Activated naive CD8-positive, alpha-beta T cell treated with anti-CD3 and anti-CD28 coated beads, Interleukin-2, amount 10 ng/mL, durations not matched to agents 7 days and 5 days (primary cell): Measurements from ENCODE around the gene CREB5. TPM values are rescaled to one million over a fixed set of nuclear protein-coding genes. Genes with fewer than 3 reads are reported as not detected.

Experiments used
- ATAC-seq: fragments of 150-1000 bp; cut with Tn5 transposase; one replicate; pipeline ENCODE4 v1.10.0; 2021; ENCODE audit warnings: low read depth, moderate library complexity
- POLR2A ChIA-PET: fragments of 350-600 bp; sonication (Branson Sonifier 250); formaldehyde crosslinking; loops from one replicate; lab custom pipeline; 2021; ENCODE audit warnings: antibody characterized with exemption; lab: Charles Lee
- DNase-seq: peaks from one replicate; pipeline ENCODE4 v3.0.0; 2021
- H3K27ac Mint-ChIP-seq: one replicate; pipeline ENCODE4 v1.8.0; 2022; ENCODE audit warnings: mild to moderate bottlenecking, mixed read lengths
- H3K27me3 Mint-ChIP-seq: one replicate; pipeline ENCODE4 v1.8.0; 2022; ENCODE audit warnings: mild to moderate bottlenecking, moderate library complexity, mixed read lengths
- H3K36me3 Mint-ChIP-seq: one replicate; pipeline ENCODE4 v1.8.0; 2021; ENCODE audit warnings: mild to moderate bottlenecking, mixed read lengths
- H3K4me1 Mint-ChIP-seq: one replicate; pipeline ENCODE4 v1.8.0; 2021; ENCODE audit warnings: mixed read lengths
- H3K4me3 Mint-ChIP-seq: one replicate; pipeline ENCODE4 v1.8.0; 2022; ENCODE audit warnings: mild to moderate bottlenecking, moderate library complexity, mixed read lengths
- H3K9me3 Mint-ChIP-seq: one replicate; pipeline ENCODE4 v1.8.0; 2021; ENCODE audit warnings: mixed read lengths
- total RNA-seq, 2 experiments: library from RNA; stranded (reverse); gene quantifications; one replicate each; pipeline ENCODE4 v1.2.3, GENCODE V29; 2021

CREB5 gene
- total RNA-seq, 2 experiments from 2014 or later, result not detected

GRCh38 chr7:28748346-28748745 lies 336.0 kb downstream of the CREB5 start:
- Mint-ChIP-seq H3K9me3 (peaks cover 2% of the 10 kb centered on the region), H3K36me3 (no peaks in the 10 kb centered on the region), H3K27me3 (no peaks in the 10 kb centered on the region), H3K27ac (no peak overlapping the region), H3K4me3 (no peak overlapping the region), H3K4me1 (peaks cover 5% of the 10 kb centered on the region)
- DNase-seq (no peak), ATAC-seq (no peak)
- POLR2A ChIA-PET, result no interaction called here

GRCh38 chr7:28748933-28749584 lies 336.7 kb downstream of the CREB5 start:
- ATAC-seq, result peak; percentile 82
- Mint-ChIP-seq H3K27ac (no peak overlapping the region), H3K4me3 (no peak overlapping the region), H3K27me3 (no peaks in the 10 kb centered on the region), H3K36me3 (no peaks in the 10 kb centered on the region), H3K9me3 (peaks cover 2% of the 10 kb centered on the region), H3K4me1 (peaks cover 5% of the 10 kb centered on the region)
- DNase-seq, result no peak
- POLR2A ChIA-PET, result no interaction called here

GRCh38 chr7:28749638-28750037 lies 337.3 kb downstream of the CREB5 start:
- Mint-ChIP-seq H3K9me3 (peaks cover 2% of the 10 kb centered on the region), H3K4me1 (peaks cover 5% of the 10 kb centered on the region), H3K27ac (no peak overlapping the region), H3K4me3 (no peak overlapping the region), H3K36me3 (no peaks in the 10 kb centered on the region), H3K27me3 (no peaks in the 10 kb centered on the region)
- ATAC-seq (no peak), DNase-seq (no peak)
- POLR2A ChIA-PET, result no interaction called here

GRCh38 chr7:28750981-28751380 lies 338.7 kb downstream of the CREB5 start:
- no peaks in the 10 kb centered on the region for H3K9me3 Mint-ChIP-seq
- ATAC-seq (no peak), DNase-seq (no peak)
- peaks cover 5% of the 10 kb centered on the region for H3K4me1 Mint-ChIP-seq
- no peaks in the 10 kb centered on the region for H3K36me3 Mint-ChIP-seq
- H3K4me3 Mint-ChIP-seq, result no peak overlapping the region
- H3K27me3 Mint-ChIP-seq, result no peaks in the 10 kb centered on the region
- POLR2A ChIA-PET, result no interaction called here
- H3K27ac Mint-ChIP-seq, result no peak overlapping the region

- Mint-ChIP-seq H3K36me3 (no peaks in the 10 kb centered on the region), H3K9me3 (no peaks in the 10 kb centered on the region), H3K4me1 (peaks cover 5% of the 10 kb centered on the region), H3K27ac (no peak overlapping the region), H3K4me3 (no peak overlapping the region), H3K27me3 (peaks cover under 1% of the 10 kb centered on the region)
- POLR2A ChIA-PET, result no interaction called here
- ATAC-seq, result no peak
- DNase-seq, result no peak
These were observed 341.3 kb downstream of the CREB5 start for GRCh38 chr7:28753613-28754012.

- Mint-ChIP-seq H3K27me3 (peaks cover 2% of the 10 kb centered on the region), H3K4me1 (peaks cover 5% of the 10 kb centered on the region), H3K4me3 (no peak overlapping the region), H3K36me3 (no peaks in the 10 kb centered on the region), H3K27ac (no peak overlapping the region), H3K9me3 (no peaks in the 10 kb centered on the region)
- DNase-seq (no peak), ATAC-seq (no peak)
- POLR2A ChIA-PET, result no interaction called here
These were observed 341.7 kb downstream of the CREB5 start for GRCh38 chr7:28754027-28754426.

- Mint-ChIP-seq H3K27ac (no peak overlapping the region), H3K4me3 (no peak overlapping the region), H3K4me1 (peaks cover 2% of the 10 kb centered on the region), H3K36me3 (no peaks in the 10 kb centered on the region), H3K27me3 (peaks cover 2% of the 10 kb centered on the region), H3K9me3 (no peaks in the 10 kb centered on the region)
- no peak for DNase-seq
- ATAC-seq, result no peak
- POLR2A ChIA-PET, result no interaction called here
These were observed 342.1 kb downstream of the CREB5 start for GRCh38 chr7:28754447-28754846.

- Mint-ChIP-seq H3K4me3 (no peak overlapping the region), H3K36me3 (no peaks in the 10 kb centered on the region), H3K27ac (no peak overlapping the region), H3K9me3 (no peaks in the 10 kb centered on the region), H3K27me3 (peaks cover 2% of the 10 kb centered on the region), H3K4me1 (no peaks in the 10 kb centered on the region)
- POLR2A ChIA-PET, result no interaction called here
- ATAC-seq (no peak), DNase-seq (no peak)
These were observed 342.9 kb downstream of the CREB5 start for GRCh38 chr7:28755255-28755654.

GRCh38 chr7:28758186-28758585 lies 345.9 kb downstream of the CREB5 start:
- H3K27ac Mint-ChIP-seq, result no peak overlapping the region
- no peak for ATAC-seq
- peaks cover 5% of the 10 kb centered on the region for H3K27me3 Mint-ChIP-seq
- H3K4me3 Mint-ChIP-seq, result no peak overlapping the region
- POLR2A ChIA-PET, result no interaction called here
- H3K9me3 Mint-ChIP-seq, result no peaks in the 10 kb centered on the region
- DNase-seq, result no peak
- H3K36me3 Mint-ChIP-seq, result no peaks in the 10 kb centered on the region
- H3K4me1 Mint-ChIP-seq, result no peaks in the 10 kb centered on the region

- no peak overlapping the region for H3K27ac Mint-ChIP-seq
- no peaks in the 10 kb centered on the region for H3K9me3 Mint-ChIP-seq
- DNase-seq (no peak), ATAC-seq (no peak)
- no peaks in the 10 kb centered on the region for H3K36me3 Mint-ChIP-seq
- POLR2A ChIA-PET, result no interaction called here
- H3K27me3 Mint-ChIP-seq, result peaks cover 5% of the 10 kb centered on the region
- H3K4me3 Mint-ChIP-seq, result no peak overlapping the region
- H3K4me1 Mint-ChIP-seq, result no peaks in the 10 kb centered on the region
These were observed 347.2 kb downstream of the CREB5 start for GRCh38 chr7:28759475-28759971.

GRCh38 chr7:28761505-28761904 lies 349.2 kb downstream of the CREB5 start:
- Mint-ChIP-seq H3K36me3 (no peaks in the 10 kb centered on the region), H3K9me3 (no peaks in the 10 kb centered on the region), H3K27me3 (peaks cover 5% of the 10 kb centered on the region), H3K27ac (no peak overlapping the region), H3K4me1 (no peaks in the 10 kb centered on the region), H3K4me3 (no peak overlapping the region)
- POLR2A ChIA-PET, result no interaction called here
- no peak for DNase-seq
- no peak for ATAC-seq

- no peak overlapping the region for H3K27ac Mint-ChIP-seq
- H3K4me3 Mint-ChIP-seq, result no peak overlapping the region
- peaks cover 9% of the 10 kb centered on the region for H3K27me3 Mint-ChIP-seq
- no peaks in the 10 kb centered on the region for H3K36me3 Mint-ChIP-seq
- no peak for ATAC-seq
- no peaks in the 10 kb centered on the region for H3K9me3 Mint-ChIP-seq
- POLR2A ChIA-PET, result no interaction called here
- no peaks in the 10 kb centered on the region for H3K4me1 Mint-ChIP-seq
- no peak for DNase-seq
These were observed 350.3 kb downstream of the CREB5 start for GRCh38 chr7:28762651-28763050.

- Mint-ChIP-seq H3K4me1 (no peaks in the 10 kb centered on the region), H3K27me3 (peaks cover 7% of the 10 kb centered on the region), H3K4me3 (no peak overlapping the region), H3K27ac (no peak overlapping the region), H3K36me3 (no peaks in the 10 kb centered on the region), H3K9me3 (no peaks in the 10 kb centered on the region)
- POLR2A ChIA-PET, result no interaction called here
- DNase-seq (no peak), ATAC-seq (no peak)
These were observed 354.0 kb downstream of the CREB5 start for GRCh38 chr7:28766359-28766758.

GRCh38 chr7:28767356-28767755 lies 355.0 kb downstream of the CREB5 start:
- no peaks in the 10 kb centered on the region for H3K36me3 Mint-ChIP-seq
- no peaks in the 10 kb centered on the region for H3K4me1 Mint-ChIP-seq
- no peak overlapping the region for H3K27ac Mint-ChIP-seq
- no peak overlapping the region for H3K4me3 Mint-ChIP-seq
- H3K27me3 Mint-ChIP-seq, result peaks cover 7% of the 10 kb centered on the region
- ATAC-seq, result no peak
- DNase-seq, result no peak
- POLR2A ChIA-PET, result no interaction called here
- no peaks in the 10 kb centered on the region for H3K9me3 Mint-ChIP-seq
